HG02981 (cell line): Measurements from ENCODE around the gene KIF2C.
"Not testable (repeated sequence)": the region's sequence is repeated elsewhere in the genome, so short reads cannot be mapped to it uniquely, and the experiment has no call there.

ENCODE experiments used
- ATAC-seq: cut with Tn5 transposase; IDR thresholded peaks from one replicate; pipeline ENCODE4 v1.9.1; 2021; ENCODE audit warnings: mild to moderate bottlenecking, moderate library complexity; ENCODE audit not compliant: unreplicated experiment

The KIF2C gene

GRCh38 chr1:44810101-44810761, 70.6 kb downstream of the KIF2C start:
- ATAC-seq: no peak

- not testable (repeated sequence) for ATAC-seq
Observed at GRCh38 chr1:44810762-44811105, 71.1 kb downstream of the KIF2C start.

- no peak for ATAC-seq
Observed at GRCh38 chr1:44811234-44811633, 71.6 kb downstream of the KIF2C start.

GRCh38 chr1:44812822-44813543, 73.3 kb downstream of the KIF2C start:
- ATAC-seq: no peak

- not testable (repeated sequence) for ATAC-seq
Observed at GRCh38 chr1:44815926-44816325, 76.3 kb downstream of the KIF2C start.

- no peak for ATAC-seq
Observed at GRCh38 chr1:44817307-44817706, 77.7 kb downstream of the KIF2C start.
